Measurements from ENCODE around the gene APOM.

The APOM gene

DNA sequence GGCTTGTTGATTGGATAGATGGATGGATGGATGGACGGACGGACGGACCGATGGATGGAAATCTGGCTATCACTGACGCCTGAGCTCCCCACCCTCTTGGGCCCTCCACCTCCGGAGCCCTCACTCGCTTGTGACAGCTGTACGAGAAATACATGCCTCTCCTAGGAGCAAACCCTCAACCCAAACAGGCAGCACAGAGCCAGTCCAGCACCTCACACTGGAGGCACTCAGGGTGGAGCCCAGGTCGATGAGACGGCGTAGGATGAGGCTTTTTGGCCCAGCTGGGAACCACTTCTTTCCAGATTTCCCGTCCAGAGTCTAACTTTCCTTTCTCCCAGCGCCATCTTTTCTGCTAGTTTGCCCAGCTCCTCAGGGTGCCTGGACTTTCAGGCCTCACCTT is 27.9 kb downstream of the APOM start:
- TF ChIP-seq, protein P1, sequence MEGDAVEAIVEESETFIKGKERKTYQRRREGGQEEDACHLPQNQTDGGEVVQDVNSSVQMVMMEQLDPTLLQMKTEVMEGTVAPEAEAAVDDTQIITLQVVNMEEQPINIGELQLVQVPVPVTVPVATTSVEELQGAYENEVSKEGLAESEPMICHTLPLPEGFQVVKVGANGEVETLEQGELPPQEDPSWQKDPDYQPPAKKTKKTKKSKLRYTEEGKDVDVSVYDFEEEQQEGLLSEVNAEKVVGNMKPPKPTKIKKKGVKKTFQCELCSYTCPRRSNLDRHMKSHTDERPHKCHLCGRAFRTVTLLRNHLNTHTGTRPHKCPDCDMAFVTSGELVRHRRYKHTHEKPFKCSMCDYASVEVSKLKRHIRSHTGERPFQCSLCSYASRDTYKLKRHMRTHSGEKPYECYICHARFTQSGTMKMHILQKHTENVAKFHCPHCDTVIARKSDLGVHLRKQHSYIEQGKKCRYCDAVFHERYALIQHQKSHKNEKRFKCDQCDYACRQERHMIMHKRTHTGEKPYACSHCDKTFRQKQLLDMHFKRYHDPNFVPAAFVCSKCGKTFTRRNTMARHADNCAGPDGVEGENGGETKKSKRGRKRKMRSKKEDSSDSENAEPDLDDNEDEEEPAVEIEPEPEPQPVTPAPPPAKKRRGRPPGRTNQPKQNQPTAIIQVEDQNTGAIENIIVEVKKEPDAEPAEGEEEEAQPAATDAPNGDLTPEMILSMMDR (IDR thresholded peaks at IDR 0.05): no peak

DNA sequence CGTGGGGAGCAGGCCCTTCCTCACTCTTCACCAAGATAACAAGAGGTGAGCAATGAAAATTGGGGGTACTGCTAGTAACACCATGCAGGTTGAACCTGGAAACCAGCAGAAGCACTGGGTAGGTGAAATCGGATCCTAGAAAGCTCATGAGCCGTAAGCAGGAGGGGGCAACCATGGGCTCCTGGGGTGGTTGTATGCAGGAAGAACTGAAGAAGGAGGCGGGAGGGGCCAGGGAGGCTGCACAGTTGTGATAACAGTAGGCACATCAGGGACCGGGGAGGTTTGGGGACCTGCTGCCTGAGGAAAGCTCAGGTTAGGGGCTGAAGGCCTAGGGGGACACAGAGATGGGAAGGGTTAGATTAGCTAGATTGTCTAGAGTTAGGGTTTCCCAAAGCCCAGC is 30.8 kb downstream of the APOM start:
- TF ChIP-seq, protein P1 (IDR thresholded peaks at IDR 0.05): no peak

- TF ChIP-seq, protein P1 (IDR thresholded peaks at IDR 0.05): no peak
These were observed 31.6 kb downstream of the APOM start for GRCh38 chr6:31687321-31687720.

DNA sequence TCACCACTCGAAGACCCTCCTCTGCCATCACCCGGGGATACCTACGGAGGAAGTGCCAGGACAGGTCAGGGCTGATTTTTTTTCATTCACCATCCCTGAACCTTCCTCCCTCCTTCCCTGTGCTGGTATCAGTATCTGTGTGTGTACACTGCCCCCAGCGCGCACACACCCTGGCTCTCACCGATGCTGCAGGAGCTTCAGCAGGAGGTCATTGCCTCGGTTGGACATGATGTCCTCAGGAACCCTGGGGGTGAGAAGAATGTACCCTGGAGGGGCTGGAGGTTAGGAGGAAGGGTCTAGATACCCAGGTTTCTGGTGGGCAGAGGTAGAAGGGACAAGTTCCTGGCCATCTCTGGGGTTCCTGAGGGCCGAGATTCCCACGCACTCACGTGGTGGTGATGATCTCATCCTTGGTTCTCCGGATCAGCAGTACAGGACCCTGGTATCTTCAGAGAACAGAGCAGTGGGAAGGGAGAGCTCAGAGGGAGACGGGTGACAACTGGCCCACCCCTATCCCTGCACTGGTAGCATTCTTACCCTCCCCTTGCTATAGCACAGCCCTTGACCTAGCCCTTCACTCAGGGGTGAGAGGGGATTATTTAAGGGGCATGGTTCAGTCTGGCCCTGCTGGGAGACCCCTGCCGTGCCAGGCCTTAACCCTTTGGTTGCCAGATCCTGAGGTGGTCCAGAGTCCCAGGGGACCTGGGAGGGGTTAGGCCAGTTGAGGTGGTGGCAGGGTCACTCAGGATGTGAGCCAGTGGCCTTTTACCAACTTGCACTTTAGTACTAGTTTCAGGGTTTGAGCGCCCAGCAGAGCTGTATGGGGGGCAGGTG is 32.4 kb downstream of the APOM start:
- TF ChIP-seq, protein P1 (IDR thresholded peaks at IDR 0.05): no peak

DNA sequence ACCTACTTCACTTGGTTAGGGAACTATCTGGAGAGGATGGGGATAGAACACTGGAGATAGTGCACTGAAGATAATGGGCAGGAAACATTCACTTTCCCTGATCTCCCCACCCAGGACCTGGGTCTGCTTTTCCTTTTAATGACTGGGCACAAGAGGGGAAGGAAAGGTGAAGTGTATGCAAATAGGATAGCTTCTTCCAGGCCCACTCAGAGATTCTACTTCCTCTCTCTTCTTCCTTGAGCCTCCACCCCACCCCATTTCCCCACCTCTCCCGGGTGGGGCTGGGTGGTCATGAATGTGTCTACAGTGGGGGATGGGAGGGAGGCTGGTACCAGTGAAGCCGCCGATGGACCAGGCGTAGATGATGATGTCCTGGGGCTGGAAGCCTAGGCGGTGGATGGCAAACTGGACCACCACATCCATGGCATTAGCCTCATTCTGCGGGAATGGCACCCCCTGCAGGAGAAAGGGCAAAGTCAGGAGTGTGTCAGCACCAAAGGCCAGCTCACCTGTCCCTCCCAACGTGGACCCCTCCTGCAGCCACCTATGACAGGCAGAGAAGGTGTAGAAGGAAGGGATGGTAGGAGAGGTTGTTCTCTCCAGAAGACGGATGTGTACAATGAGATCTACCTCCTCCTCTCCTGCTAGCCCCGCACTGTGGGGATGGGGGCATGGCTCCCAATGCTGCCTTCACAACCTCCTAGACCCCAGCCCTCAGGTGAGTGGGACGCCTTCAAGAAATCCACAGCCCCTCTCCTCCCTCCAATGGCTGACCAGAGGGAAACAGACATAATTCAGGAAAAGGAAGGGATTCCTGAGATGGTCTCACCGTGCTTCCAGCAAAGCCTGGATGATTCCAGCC is 33.8 kb downstream of the APOM start:
- TF ChIP-seq, protein P1 (IDR thresholded peaks at IDR 0.05): peak; percentile 36

DNA sequence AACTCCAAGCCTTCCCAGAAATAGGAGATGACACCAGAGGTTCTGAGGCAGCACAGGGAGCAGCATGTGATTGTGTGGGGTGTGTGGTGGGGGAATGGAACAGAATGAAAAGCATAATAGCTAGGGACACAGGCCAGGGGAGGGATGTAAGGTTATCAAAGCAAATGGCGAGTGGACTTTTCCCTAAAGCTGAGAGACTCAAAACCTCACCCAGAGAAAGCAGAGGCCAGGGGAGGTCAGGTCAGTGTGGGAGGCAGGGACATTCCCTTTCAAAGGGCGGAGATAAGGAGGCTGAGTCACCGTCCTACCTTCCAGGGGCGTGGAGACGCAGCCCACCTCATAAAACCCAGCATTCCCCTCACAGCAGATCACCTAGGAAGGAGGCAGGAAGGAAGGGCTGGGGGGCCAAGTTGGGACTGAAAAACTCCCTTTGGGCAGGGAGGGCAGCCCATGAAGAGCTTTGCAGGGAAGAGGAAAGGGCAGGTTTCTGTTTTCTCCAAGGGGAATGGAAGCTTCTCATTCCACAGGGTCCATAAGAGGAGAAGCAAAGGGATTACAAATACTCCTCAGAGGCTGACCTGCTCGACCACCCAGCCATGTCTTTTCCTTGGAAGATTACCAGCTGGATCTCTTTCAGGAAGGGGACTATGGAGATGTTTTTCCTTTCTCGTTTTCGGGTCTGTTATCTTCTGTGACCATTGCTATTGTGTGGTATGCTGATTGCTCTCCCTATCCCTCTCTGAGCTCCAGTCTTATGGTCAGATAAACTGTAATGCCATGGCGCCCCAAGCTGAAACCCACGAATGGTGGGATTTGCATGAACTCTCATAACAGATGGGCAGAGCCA is 34.8 kb downstream of the APOM start:
- TF ChIP-seq, protein P1 (IDR thresholded peaks at IDR 0.05): no peak

- TF ChIP-seq, protein P1 (IDR thresholded peaks at IDR 0.05): no peak
These were observed 35.4 kb downstream of the APOM start for GRCh38 chr6:31691078-31691463.

Measured in LNCAP (cell line).